GM12878 (cell line): ENCODE results near the gene CTSL.

Experiments
- JUND ChIP-seq: IDR thresholded peaks from 2 replicates; pipeline ENCODE4 v1.6.1; 2012; ENCODE audit warnings: low read depth, mild to moderate bottlenecking, low read length, improper control_type of control experiment, moderate library complexity
- MAX ChIP-seq: IDR thresholded peaks from 2 replicates; pipeline ENCODE4 v1.6.1; 2012; ENCODE audit warnings: low read depth, low read length, improper control_type of control experiment
- POLR2A ChIP-seq: IDR thresholded peaks from 2 replicates; pipeline ENCODE4 v1.6.1; 2011; ENCODE audit warnings: low read depth, mild to moderate bottlenecking, low read length

DNA sequence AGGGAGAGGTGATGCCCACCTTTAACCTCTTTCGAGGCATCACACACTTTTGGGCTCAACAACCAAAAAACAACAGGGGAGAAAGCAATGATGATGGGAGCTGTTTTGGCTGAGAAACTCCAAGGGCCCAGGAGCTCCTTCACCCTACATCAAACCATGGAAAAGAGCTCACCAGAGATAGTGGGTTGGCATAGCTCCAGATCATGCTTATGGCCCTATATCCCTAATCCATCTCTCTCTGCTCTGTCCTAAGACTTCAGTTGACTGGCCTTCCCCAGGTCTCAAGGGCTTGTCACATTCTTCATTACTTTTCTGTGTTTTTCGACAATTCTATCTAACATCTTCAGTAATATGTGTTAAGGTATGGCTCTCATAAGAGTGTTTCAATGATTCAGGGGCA lies 5.7 kb upstream of the CTSL start:
- TF ChIP-seq MAX (no peak), JUND (no peak), POLR2A (no peak)
